Astrocyte (in vitro differentiated cells and primary cell): ENCODE measurements around the gene CDC42EP3. TPM values are rescaled to one million over a fixed set of nuclear protein-coding genes. Genes with fewer than 3 reads are reported as not detected.
A peak's percentile ranks its signal among the peaks of the same experiment; 100 is the strongest.

Source experiments
- DNase-seq: peaks from one replicate; pipeline ENCODE4 v3.0.0-alpha.2; 2010; ENCODE audit warnings: low read depth
- FAIRE-seq: peaks from 2 replicates; lab custom pipeline; 2011; peaks lifted over from hg19 to GRCh38; lab: Jason Lieb, UNC
- H2AFZ ChIP-seq: 2 replicates; pipeline ENCODE4 v1.6.0; 2012; ENCODE audit warnings: low read depth, low read length, inconsistent platforms
- H3K27ac ChIP-seq: 2 replicates; pipeline ENCODE4 v1.5.1; 2011; ENCODE audit warnings: low read depth, low read length, inconsistent platforms
- H3K27me3 ChIP-seq: 2 replicates; pipeline ENCODE4 v1.6.0; 2011; ENCODE audit warnings: low read length, inconsistent platforms; ENCODE audit not compliant: insufficient read depth
- H3K36me3 ChIP-seq: 2 replicates; pipeline ENCODE4 v1.5.1; 2011; ENCODE audit warnings: low read length, inconsistent platforms; ENCODE audit not compliant: insufficient read depth
- H3K4me1 ChIP-seq: 2 replicates; pipeline ENCODE4 v1.5.1; 2011; ENCODE audit warnings: low read length, inconsistent platforms; ENCODE audit not compliant: insufficient read depth
- H3K4me2 ChIP-seq: 2 replicates; pipeline ENCODE4 v1.6.0; 2012; ENCODE audit warnings: low read length, inconsistent platforms
- H3K4me3 ChIP-seq: 2 replicates; pipeline ENCODE4 v1.5.1; 2011; ENCODE audit warnings: low read depth, mild to moderate bottlenecking, low read length, inconsistent platforms; ENCODE audit not compliant: insufficient read depth
- H3K79me2 ChIP-seq: 2 replicates; pipeline ENCODE4 v1.6.0; 2012; ENCODE audit warnings: mild to moderate bottlenecking, low read length, inconsistent platforms; ENCODE audit not compliant: insufficient read depth
- H3K9ac ChIP-seq: 2 replicates; pipeline ENCODE4 v1.6.0; 2012; ENCODE audit warnings: mild to moderate bottlenecking, low read length, inconsistent platforms
- H3K9me3 ChIP-seq: 2 replicates; pipeline ENCODE4 v1.5.1; 2012; ENCODE audit warnings: low read depth, mild to moderate bottlenecking, low read length, inconsistent platforms; ENCODE audit not compliant: insufficient read depth
- H4K20me1 ChIP-seq: 2 replicates; pipeline ENCODE4 v1.6.0; 2012; ENCODE audit warnings: low read length, inconsistent platforms; ENCODE audit not compliant: insufficient read depth
- H3K27ac Mint-ChIP-seq: one replicate; pipeline ENCODE4 v1.8.0; 2021; ENCODE audit warnings: mild to moderate bottlenecking, mixed read lengths; ENCODE audit not compliant: unreplicated experiment
- H3K27me3 Mint-ChIP-seq: one replicate; pipeline ENCODE4 v1.8.0; 2021; ENCODE audit warnings: low read depth, mixed read lengths; ENCODE audit not compliant: unreplicated experiment
- H3K36me3 Mint-ChIP-seq: one replicate; pipeline ENCODE4 v1.8.0; 2021; ENCODE audit warnings: low read depth, mixed read lengths; ENCODE audit not compliant: unreplicated experiment
- H3K4me1 Mint-ChIP-seq: one replicate; pipeline ENCODE4 v1.8.0; 2021; ENCODE audit warnings: low read depth, mixed read lengths; ENCODE audit not compliant: unreplicated experiment
- H3K4me3 Mint-ChIP-seq: one replicate; pipeline ENCODE4 v1.8.0; 2021; ENCODE audit warnings: mild to moderate bottlenecking, moderate library complexity, mixed read lengths; ENCODE audit not compliant: unreplicated experiment
- H3K9me3 Mint-ChIP-seq: one replicate; pipeline ENCODE4 v1.8.0; 2021; ENCODE audit warnings: mild to moderate bottlenecking, mixed read lengths; ENCODE audit not compliant: unreplicated experiment
- CTCF ChIP-seq: IDR thresholded peaks from 2 replicates; pipeline ENCODE4 v1.5.1; 2011; ENCODE audit warnings: low read depth, mild to moderate bottlenecking, inconsistent platforms, low read length, moderate library complexity; ENCODE audit not compliant: insufficient read depth
- EZH2 ChIP-seq: IDR thresholded peaks from 2 replicates; pipeline ENCODE4 v1.6.1; 2012; ENCODE audit warnings: mild to moderate bottlenecking, low read length, inconsistent platforms; ENCODE audit not compliant: insufficient read depth
- total RNA-seq: library from RNA; stranded (reverse); gene quantifications from 2 replicates; pipeline ENCODE4 v1.2.1, GENCODE V29; 2021

The CDC42EP3 gene
- total RNA-seq, 1 donor from 2014 or later, result 94.3 TPM

GRCh38 chr2:37667704-37668103, 3.7 kb downstream of the CDC42EP3 start:
- peaks cover 89% of the 10 kb centered on the region for H3K79me2 ChIP-seq
- H3K9me3 ChIP-seq, result no peaks in the 10 kb centered on the region
- peak overlapping the region; percentile 36 for H3K9ac ChIP-seq
- FAIRE-seq (no peak), DNase-seq (no peak)
- H3K4me1 ChIP-seq, result peaks cover 47% of the 10 kb centered on the region
- Mint-ChIP-seq H3K27me3 (no peaks in the 10 kb centered on the region), H3K36me3 (peaks cover 14% of the 10 kb centered on the region), H3K9me3 (no peaks in the 10 kb centered on the region), H3K4me3 (peak overlapping the region; percentile 78), H3K27ac (no peak overlapping the region), H3K4me1 (peaks cover 21% of the 10 kb centered on the region)
- H3K27me3 ChIP-seq, result no peaks in the 10 kb centered on the region
- TF ChIP-seq CTCF (no peak), EZH2 (no peak)
- peaks cover 84% of the 10 kb centered on the region for H4K20me1 ChIP-seq
- H2AFZ ChIP-seq, result no peak overlapping the region
- H3K27ac ChIP-seq, result no peak overlapping the region
- peak overlapping the region; percentile 98 for H3K4me3 ChIP-seq
- peak overlapping the region; percentile 97 for H3K4me2 ChIP-seq
- peaks cover 35% of the 10 kb centered on the region for H3K36me3 ChIP-seq

GRCh38 chr2:37666772-37667171, 4.7 kb downstream of the CDC42EP3 start:
- Mint-ChIP-seq H3K27me3 (no peaks in the 10 kb centered on the region), H3K4me1 (peaks cover 25% of the 10 kb centered on the region), H3K36me3 (peaks cover 18% of the 10 kb centered on the region), H3K4me3 (peak overlapping the region; percentile 78), H3K27ac (no peak overlapping the region), H3K9me3 (no peaks in the 10 kb centered on the region)
- peaks cover 40% of the 10 kb centered on the region for H3K36me3 ChIP-seq
- FAIRE-seq (no peak), DNase-seq (no peak)
- TF ChIP-seq CTCF (no peak), EZH2 (no peak)
- H3K4me3 ChIP-seq, result peak overlapping the region; percentile 98
- H3K9ac ChIP-seq, result peak overlapping the region; percentile 36
- H3K4me2 ChIP-seq, result peak overlapping the region; percentile 97
- no peak overlapping the region for H3K27ac ChIP-seq
- no peaks in the 10 kb centered on the region for H3K9me3 ChIP-seq
- peaks cover 98% of the 10 kb centered on the region for H3K79me2 ChIP-seq
- no peaks in the 10 kb centered on the region for H3K27me3 ChIP-seq
- peaks cover 94% of the 10 kb centered on the region for H4K20me1 ChIP-seq
- H3K4me1 ChIP-seq, result peaks cover 43% of the 10 kb centered on the region
- H2AFZ ChIP-seq, result no peak overlapping the region

- Histone ChIP-seq H3K4me3 (no peak overlapping the region), H3K4me1 (peaks cover 43% of the 10 kb centered on the region), H3K4me2 (peak overlapping the region; percentile 97), H3K9me3 (no peaks in the 10 kb centered on the region), H4K20me1 (peaks cover 99% of the 10 kb centered on the region), H3K79me2 (peaks cover 100% of the 10 kb centered on the region), H2AFZ (no peak overlapping the region), H3K36me3 (peaks cover 44% of the 10 kb centered on the region), H3K9ac (no peak overlapping the region), H3K27me3 (no peaks in the 10 kb centered on the region), H3K27ac (peak overlapping the region; percentile 30)
- peak overlapping the region; percentile 48 for H3K4me3 Mint-ChIP-seq
- H3K27ac Mint-ChIP-seq, result no peak overlapping the region
- H3K36me3 Mint-ChIP-seq, result peaks cover 22% of the 10 kb centered on the region
- no peaks in the 10 kb centered on the region for H3K27me3 Mint-ChIP-seq
- DNase-seq (no peak), FAIRE-seq (no peak)
- peaks cover 30% of the 10 kb centered on the region for H3K4me1 Mint-ChIP-seq
- no peak for TF ChIP-seq EZH2
- no peak for TF ChIP-seq CTCF
- no peaks in the 10 kb centered on the region for H3K9me3 Mint-ChIP-seq
These were observed 5.7 kb downstream of the CDC42EP3 start for GRCh38 chr2:37665604-37666362.
